Cerebellar nuclear complex (tissue), 1 donor: ENCODE results near the gene CBARP.
A peak's percentile ranks its signal among the peaks of the same experiment; 100 is the strongest.
"Not testable (repeated sequence)": the region's sequence is repeated elsewhere in the genome, so short reads cannot be mapped to it uniquely, and the experiment has no call there.

ENCODE experiments used
- DNase-seq, 2 experiments: peaks; one replicate each; lab custom pipeline; 2025; lab: John Stamatoyannopoulos, UW

The CBARP gene

GRCh38 chr19:1213391-1214286 is 24.2 kb downstream of the CBARP start:
- DNase-seq = peak in 1 of 2 experiments; percentile 19

GRCh38 chr19:1211494-1212234 is 26.1 kb downstream of the CBARP start:
- DNase-seq = no peak

- no peak for DNase-seq
Measured at GRCh38 chr19:1210227-1210538, 27.6 kb downstream of the CBARP start.

GRCh38 chr19:1208830-1209229 is 29.0 kb downstream of the CBARP start:
- DNase-seq = not testable (repeated sequence)

GRCh38 chr19:1206864-1207450 is 30.8 kb downstream of the CBARP start:
- DNase-seq = no peak

- no peak for DNase-seq
Measured at GRCh38 chr19:1206150-1206863, 31.5 kb downstream of the CBARP start.

- DNase-seq = peak; percentile 71 to 89
Measured at GRCh38 chr19:1205114-1206099, 32.4 kb downstream of the CBARP start, which contains the start of gene STK11. Gene STK11, plus strand, starts transcription at chr19:1205778. Its CDS starts 1,136 bp downstream, at chr19:1206914.

- DNase-seq = not testable (repeated sequence)
Measured at GRCh38 chr19:1200614-1201013, 37.2 kb downstream of the CBARP start.

- no peak for DNase-seq
Measured at GRCh38 chr19:1199531-1199930, 38.3 kb downstream of the CBARP start.

- no peak for DNase-seq
Measured at GRCh38 chr19:1189419-1189818, 48.4 kb downstream of the CBARP start.

GRCh38 chr19:1183543-1184172 is 54.1 kb downstream of the CBARP start:
- DNase-seq = no peak

- DNase-seq = no peak
Measured at GRCh38 chr19:1182727-1183126, 55.1 kb downstream of the CBARP start.

GRCh38 chr19:1182068-1182467 is 55.7 kb downstream of the CBARP start:
- DNase-seq = no peak

- DNase-seq = no peak
Measured at GRCh38 chr19:1181606-1182005, 56.2 kb downstream of the CBARP start.
